Chondrocyte (in vitro differentiated cells): ENCODE data around the gene TOGARAM1. TPM values are rescaled to one million over a fixed set of nuclear protein-coding genes. Genes with fewer than 3 reads are reported as not detected.

Experiments used
- DNase-seq: peaks from one replicate; pipeline ENCODE4 v3.0.0; 2021; ENCODE audit warnings: mixed read lengths, low spot score
- H3K27ac Mint-ChIP-seq: one replicate; pipeline ENCODE4 v1.8.0; 2021; ENCODE audit warnings: mild to moderate bottlenecking, moderate library complexity, mixed read lengths; ENCODE audit not compliant: unreplicated experiment
- H3K27me3 Mint-ChIP-seq: 2 replicates; pipeline ENCODE4 v1.8.0; 2021; ENCODE audit warnings: low read depth, mixed read lengths
- H3K36me3 Mint-ChIP-seq: 2 replicates; pipeline ENCODE4 v1.8.0; 2021; ENCODE audit warnings: low read depth, mixed read lengths
- H3K4me1 Mint-ChIP-seq: 2 replicates; pipeline ENCODE4 v1.8.0; 2021; ENCODE audit warnings: low read depth, mild to moderate bottlenecking, mixed read lengths
- H3K4me3 Mint-ChIP-seq: one replicate; pipeline ENCODE4 v1.8.0; 2021; ENCODE audit warnings: mild to moderate bottlenecking, moderate library complexity, mixed read lengths; ENCODE audit not compliant: unreplicated experiment
- H3K9me3 Mint-ChIP-seq: 2 replicates; pipeline ENCODE4 v1.8.0; 2021; ENCODE audit warnings: low read depth, mixed read lengths
- CTCF ChIP-seq: fragments of 200-600 bp; sonication (generic); IDR thresholded peaks from 2 replicates; pipeline ENCODE4 v1.5.0; 2021; ENCODE audit warnings: antibody characterized with exemption, mild to moderate bottlenecking, moderate library complexity
- total RNA-seq: library from RNA; stranded (reverse); gene quantifications from 3 replicates; pipeline ENCODE4 v1.2.1, GENCODE V29; 2021

Gene TOGARAM1
- total RNA-seq, 1 donor from 2014 or later: 13.3 TPM

GRCh38 chr14:45066667-45067066 is 104.7 kb downstream of the TOGARAM1 start:
- Mint-ChIP-seq H3K27me3 (no peaks in the 10 kb centered on the region), H3K4me1 (peaks cover 6% of the 10 kb centered on the region), H3K9me3 (peaks cover 5% of the 10 kb centered on the region), H3K27ac (no peak overlapping the region), H3K4me3 (no peak overlapping the region), H3K36me3 (peaks cover 5% of the 10 kb centered on the region)
- DNase-seq: no peak
- TF ChIP-seq CTCF: no peak

- Mint-ChIP-seq H3K27ac (no peak overlapping the region), H3K36me3 (peaks cover 5% of the 10 kb centered on the region)
Measured at GRCh38 chr14:45068396-45068795, 106.4 kb downstream of the TOGARAM1 start.

GRCh38 chr14:45070215-45070614 is 108.2 kb downstream of the TOGARAM1 start:
- no peak overlapping the region for H3K4me3 Mint-ChIP-seq
- no peak for DNase-seq
- no peak overlapping the region for H3K27ac Mint-ChIP-seq
- TF ChIP-seq CTCF: no peak
- peaks cover 5% of the 10 kb centered on the region for H3K36me3 Mint-ChIP-seq
- H3K9me3 Mint-ChIP-seq: peaks cover 2% of the 10 kb centered on the region
- H3K27me3 Mint-ChIP-seq: no peaks in the 10 kb centered on the region
- peaks cover 4% of the 10 kb centered on the region for H3K4me1 Mint-ChIP-seq

More at GRCh38 chr14:45068396-45068795, 106.4 kb downstream of the TOGARAM1 start:
- Mint-ChIP-seq H3K4me1 (peaks cover 6% of the 10 kb centered on the region), H3K27me3 (no peaks in the 10 kb centered on the region), H3K9me3 (peaks cover 5% of the 10 kb centered on the region), H3K4me3 (no peak overlapping the region)
- DNase-seq: no peak
- no peak for TF ChIP-seq CTCF

GRCh38 chr14:45072126-45072525 is 110.1 kb downstream of the TOGARAM1 start:
- Mint-ChIP-seq H3K36me3 (peaks cover 5% of the 10 kb centered on the region), H3K27me3 (no peaks in the 10 kb centered on the region), H3K9me3 (peaks cover 2% of the 10 kb centered on the region), H3K27ac (no peak overlapping the region), H3K4me3 (no peak overlapping the region), H3K4me1 (no peaks in the 10 kb centered on the region)
- no peak for TF ChIP-seq CTCF
- no peak for DNase-seq

- TF ChIP-seq CTCF: no peak
- Mint-ChIP-seq H3K9me3 (peaks cover 2% of the 10 kb centered on the region), H3K4me1 (no peaks in the 10 kb centered on the region)
Measured at GRCh38 chr14:45073231-45073879, 111.4 kb downstream of the TOGARAM1 start.

More at GRCh38 chr14:45073231-45073879, 111.4 kb downstream of the TOGARAM1 start:
- no peak overlapping the region for H3K27ac Mint-ChIP-seq
- H3K36me3 Mint-ChIP-seq: peaks cover 5% of the 10 kb centered on the region
- no peak for DNase-seq
- H3K4me3 Mint-ChIP-seq: no peak overlapping the region
- H3K27me3 Mint-ChIP-seq: no peaks in the 10 kb centered on the region
